GM21576 (cell line): Measurements from ENCODE around the gene SEZ6L2.
"Not testable (repeated sequence)": the region's sequence is repeated elsewhere in the genome, so short reads cannot be mapped to it uniquely, and the experiment has no call there.

Source experiments
- ATAC-seq: cut with Tn5 transposase; IDR thresholded peaks from one replicate; pipeline ENCODE4 v1.9.1; 2021; ENCODE audit warnings: mild to moderate bottlenecking, moderate library complexity; ENCODE audit not compliant: unreplicated experiment

The SEZ6L2 gene

GRCh38 chr16:29858149-29858849 lies 41.1 kb downstream of the SEZ6L2 start:
- ATAC-seq, result no peak

GRCh38 chr16:29857133-29857760 lies 42.1 kb downstream of the SEZ6L2 start:
- ATAC-seq, result no peak

- no peak for ATAC-seq
Observed at GRCh38 chr16:29854520-29855100, 44.7 kb downstream of the SEZ6L2 start.

GRCh38 chr16:29852654-29853053 lies 46.7 kb downstream of the SEZ6L2 start:
- ATAC-seq, result no peak

GRCh38 chr16:29850998-29851397 lies 48.4 kb downstream of the SEZ6L2 start:
- no peak for ATAC-seq

GRCh38 chr16:29849505-29849904 lies 49.8 kb downstream of the SEZ6L2 start:
- ATAC-seq, result no peak

GRCh38 chr16:29848420-29849297 lies 50.7 kb downstream of the SEZ6L2 start:
- no peak for ATAC-seq

- no peak for ATAC-seq
Observed at GRCh38 chr16:29845656-29846055, 53.7 kb downstream of the SEZ6L2 start.

- no peak for ATAC-seq
Observed at GRCh38 chr16:29844575-29845331, 54.6 kb downstream of the SEZ6L2 start.

- no peak for ATAC-seq
Observed at GRCh38 chr16:29843931-29844330, 55.4 kb downstream of the SEZ6L2 start.

GRCh38 chr16:29842732-29843346 lies 56.5 kb downstream of the SEZ6L2 start:
- no peak for ATAC-seq

- no peak for ATAC-seq
Observed at GRCh38 chr16:29841631-29842030, 57.7 kb downstream of the SEZ6L2 start.

- ATAC-seq, result no peak
Observed at GRCh38 chr16:29840240-29840639, 59.1 kb downstream of the SEZ6L2 start.

- ATAC-seq, result no peak
Observed at GRCh38 chr16:29839822-29840221, 59.5 kb downstream of the SEZ6L2 start.

- no peak for ATAC-seq
Observed at GRCh38 chr16:29837841-29838240, 61.5 kb downstream of the SEZ6L2 start.

- no peak for ATAC-seq
Observed at GRCh38 chr16:29836623-29837022, 62.7 kb downstream of the SEZ6L2 start.

GRCh38 chr16:29835926-29836325 lies 63.4 kb downstream of the SEZ6L2 start:
- no peak for ATAC-seq

- no peak for ATAC-seq
Observed at GRCh38 chr16:29834079-29834478, 65.3 kb downstream of the SEZ6L2 start.

GRCh38 chr16:29833219-29833618 lies 66.1 kb downstream of the SEZ6L2 start:
- not testable (repeated sequence) for ATAC-seq

- no peak for ATAC-seq
Observed at GRCh38 chr16:29831490-29831889, 67.9 kb downstream of the SEZ6L2 start.
